Dedifferentiated amniotic fluid mesenchymal stem cell (primary cell): ENCODE results near the gene ZBTB32.
"Not testable (repeated sequence)": the region's sequence is repeated elsewhere in the genome, so short reads cannot be mapped to it uniquely, and the experiment has no call there.

ENCODE experiments used
- DNase-seq: peaks from one replicate; pipeline ENCODE4 v3.0.0-alpha.2; 2016; ENCODE audit errors: extremely low spot score

ZBTB32 gene

GRCh38 chr19:35720163-35720524, 15.8 kb downstream of the ZBTB32 start:
- no peak for DNase-seq

GRCh38 chr19:35720648-35721047, 16.3 kb downstream of the ZBTB32 start:
- no peak for DNase-seq

GRCh38 chr19:35721374-35721773, 17.0 kb downstream of the ZBTB32 start:
- no peak for DNase-seq

GRCh38 chr19:35722461-35722860, 18.1 kb downstream of the ZBTB32 start:
- DNase-seq: no peak

GRCh38 chr19:35722897-35723296, 18.5 kb downstream of the ZBTB32 start:
- DNase-seq: no peak

GRCh38 chr19:35723671-35724070, 19.3 kb downstream of the ZBTB32 start:
- no peak for DNase-seq

GRCh38 chr19:35724132-35724531, 19.8 kb downstream of the ZBTB32 start:
- DNase-seq: not testable (repeated sequence)

- DNase-seq: no peak
Measured at GRCh38 chr19:35724560-35724959, 20.2 kb downstream of the ZBTB32 start.

GRCh38 chr19:35725216-35725861, 21.0 kb downstream of the ZBTB32 start:
- DNase-seq: no peak

- no peak for DNase-seq
Measured at GRCh38 chr19:35727053-35727955, 22.9 kb downstream of the ZBTB32 start.

- no peak for DNase-seq
Measured at GRCh38 chr19:35727956-35728706, 23.8 kb downstream of the ZBTB32 start.

GRCh38 chr19:35729021-35729420, 24.7 kb downstream of the ZBTB32 start:
- DNase-seq: no peak

GRCh38 chr19:35729763-35730162, 25.4 kb downstream of the ZBTB32 start:
- no peak for DNase-seq

- DNase-seq: no peak
Measured at GRCh38 chr19:35730326-35730725, 26.0 kb downstream of the ZBTB32 start.

GRCh38 chr19:35731353-35731752, 27.0 kb downstream of the ZBTB32 start:
- DNase-seq: no peak

GRCh38 chr19:35731779-35732405, 27.5 kb downstream of the ZBTB32 start:
- no peak for DNase-seq

- no peak for DNase-seq
Measured at GRCh38 chr19:35732540-35733179, 28.3 kb downstream of the ZBTB32 start.

- no peak for DNase-seq
Measured at GRCh38 chr19:35733180-35734125, 29.1 kb downstream of the ZBTB32 start.

- DNase-seq: no peak
Measured at GRCh38 chr19:35734273-35734672, 29.9 kb downstream of the ZBTB32 start.

- no peak for DNase-seq
Measured at GRCh38 chr19:35734889-35735288, 30.5 kb downstream of the ZBTB32 start.
